GM12801 (cell line): ENCODE measurements around the gene MTURN.

Experiments
- TF ChIP-seq, protein P1 (sequence below): IDR thresholded peaks from one replicate; pipeline ENCODE4 v1.5.1; 2011; ENCODE audit warnings: control low read depth; ENCODE audit not compliant: insufficient read length; ENCODE audit errors: extremely low read depth

Gene MTURN

DNA sequence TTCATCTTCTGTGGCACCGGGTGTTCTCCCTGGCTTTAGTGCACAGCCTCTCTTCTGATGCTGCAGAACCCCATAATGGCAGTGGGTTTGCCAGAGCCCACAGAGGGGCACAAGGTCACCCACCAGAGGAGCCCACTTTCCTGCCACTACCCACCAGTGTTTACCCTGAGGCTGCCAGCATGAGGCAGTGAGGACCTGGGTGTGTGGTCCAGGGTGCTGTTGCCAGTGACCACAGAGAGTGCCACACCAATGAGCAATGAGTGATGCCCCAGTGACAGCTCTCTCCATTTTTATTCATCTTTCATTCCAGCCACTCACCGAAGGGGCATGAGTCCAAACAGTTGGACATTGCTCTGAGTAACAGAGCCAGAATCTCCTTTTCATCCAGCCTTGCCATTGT, 34.8 kb downstream of the MTURN start:
- TF ChIP-seq, protein P1, sequence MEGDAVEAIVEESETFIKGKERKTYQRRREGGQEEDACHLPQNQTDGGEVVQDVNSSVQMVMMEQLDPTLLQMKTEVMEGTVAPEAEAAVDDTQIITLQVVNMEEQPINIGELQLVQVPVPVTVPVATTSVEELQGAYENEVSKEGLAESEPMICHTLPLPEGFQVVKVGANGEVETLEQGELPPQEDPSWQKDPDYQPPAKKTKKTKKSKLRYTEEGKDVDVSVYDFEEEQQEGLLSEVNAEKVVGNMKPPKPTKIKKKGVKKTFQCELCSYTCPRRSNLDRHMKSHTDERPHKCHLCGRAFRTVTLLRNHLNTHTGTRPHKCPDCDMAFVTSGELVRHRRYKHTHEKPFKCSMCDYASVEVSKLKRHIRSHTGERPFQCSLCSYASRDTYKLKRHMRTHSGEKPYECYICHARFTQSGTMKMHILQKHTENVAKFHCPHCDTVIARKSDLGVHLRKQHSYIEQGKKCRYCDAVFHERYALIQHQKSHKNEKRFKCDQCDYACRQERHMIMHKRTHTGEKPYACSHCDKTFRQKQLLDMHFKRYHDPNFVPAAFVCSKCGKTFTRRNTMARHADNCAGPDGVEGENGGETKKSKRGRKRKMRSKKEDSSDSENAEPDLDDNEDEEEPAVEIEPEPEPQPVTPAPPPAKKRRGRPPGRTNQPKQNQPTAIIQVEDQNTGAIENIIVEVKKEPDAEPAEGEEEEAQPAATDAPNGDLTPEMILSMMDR = no peak

DNA sequence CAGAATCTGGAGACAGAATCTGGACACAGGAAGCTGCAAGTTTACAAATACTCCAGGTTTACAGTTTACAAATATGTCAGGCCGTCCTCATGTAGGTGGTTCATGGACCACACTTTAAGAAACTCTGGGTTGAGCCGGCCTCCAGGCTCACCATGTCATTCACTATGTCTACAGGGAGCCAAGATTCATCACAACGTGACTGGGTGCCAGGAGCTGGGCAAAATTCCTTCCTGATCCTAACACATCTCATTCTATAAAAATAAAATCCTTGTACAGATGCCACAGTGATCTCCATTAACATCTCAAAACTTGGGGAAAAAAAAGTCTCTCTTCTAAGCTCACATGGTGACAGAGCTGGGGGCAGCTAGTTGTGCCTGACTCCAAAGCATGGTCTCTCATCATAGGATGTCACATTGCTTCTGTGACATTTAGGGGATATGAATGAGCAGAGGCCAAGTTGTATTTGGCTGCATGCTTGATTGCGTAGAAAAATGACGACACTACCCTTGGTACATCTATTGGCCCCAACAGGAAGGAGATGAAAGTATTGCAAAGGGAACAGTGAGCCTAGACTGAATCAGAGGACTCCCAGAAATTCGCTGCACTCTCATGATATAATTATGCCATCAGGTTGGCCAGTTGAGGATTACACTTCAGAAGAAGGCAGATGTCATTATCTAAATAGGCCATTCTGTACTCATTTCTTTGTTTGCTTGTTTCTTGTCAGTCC, 35.9 kb downstream of the MTURN start:
- TF ChIP-seq, protein P1 = no peak

DNA sequence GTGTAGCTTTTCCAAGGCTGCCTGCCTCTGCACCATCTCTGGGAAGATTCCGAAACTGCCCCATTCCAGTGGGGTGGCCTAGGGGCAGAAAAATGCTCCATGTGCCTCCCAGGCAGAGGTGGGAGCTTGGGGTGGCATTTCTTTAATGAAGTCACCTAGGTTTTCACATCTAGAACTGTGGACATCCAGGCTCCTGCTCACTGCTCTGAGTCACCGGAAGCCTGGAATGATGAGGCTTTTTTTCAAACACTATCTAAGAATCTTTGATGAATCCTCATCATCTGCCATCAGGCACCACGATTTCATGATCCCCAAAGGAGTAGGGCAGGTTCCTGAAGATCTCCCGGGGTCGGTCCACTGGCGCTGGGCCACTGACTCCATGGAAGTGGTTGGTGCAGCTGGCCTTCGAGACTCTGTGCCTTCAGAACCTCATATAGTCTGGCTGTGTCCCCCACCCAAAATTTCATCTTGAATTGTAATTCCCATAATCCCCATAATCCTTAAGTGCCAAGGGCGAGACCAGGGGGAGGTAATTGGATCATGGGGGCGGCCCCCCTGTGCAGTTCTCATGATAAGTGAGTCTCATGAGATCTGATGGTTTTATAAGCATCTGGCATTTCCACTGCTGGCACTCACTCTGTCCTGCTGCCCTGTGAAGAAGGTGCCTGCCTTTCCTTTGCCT, 37.1 kb downstream of the MTURN start:
- TF ChIP-seq, protein P1 = no peak

DNA sequence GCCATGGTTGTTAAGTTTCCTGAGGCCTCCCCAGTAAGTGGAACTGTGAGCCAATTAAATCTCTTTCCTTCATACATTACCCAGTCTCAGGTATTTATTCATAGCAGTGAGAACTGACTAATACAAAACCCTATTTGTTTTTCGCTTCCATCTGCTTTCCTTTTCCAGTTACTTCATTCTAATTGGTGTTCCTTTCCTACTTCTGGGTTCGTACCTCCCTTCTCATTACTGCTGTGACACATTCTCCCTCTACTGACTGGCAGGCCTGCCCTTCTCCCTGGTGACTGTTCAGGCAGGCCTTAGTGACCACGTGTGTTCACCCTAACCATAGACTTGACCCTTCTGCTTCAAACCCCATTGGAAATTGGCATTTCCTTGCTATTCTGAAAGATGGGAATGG, 37.7 kb downstream of the MTURN start:
- TF ChIP-seq, protein P1 = no peak

DNA sequence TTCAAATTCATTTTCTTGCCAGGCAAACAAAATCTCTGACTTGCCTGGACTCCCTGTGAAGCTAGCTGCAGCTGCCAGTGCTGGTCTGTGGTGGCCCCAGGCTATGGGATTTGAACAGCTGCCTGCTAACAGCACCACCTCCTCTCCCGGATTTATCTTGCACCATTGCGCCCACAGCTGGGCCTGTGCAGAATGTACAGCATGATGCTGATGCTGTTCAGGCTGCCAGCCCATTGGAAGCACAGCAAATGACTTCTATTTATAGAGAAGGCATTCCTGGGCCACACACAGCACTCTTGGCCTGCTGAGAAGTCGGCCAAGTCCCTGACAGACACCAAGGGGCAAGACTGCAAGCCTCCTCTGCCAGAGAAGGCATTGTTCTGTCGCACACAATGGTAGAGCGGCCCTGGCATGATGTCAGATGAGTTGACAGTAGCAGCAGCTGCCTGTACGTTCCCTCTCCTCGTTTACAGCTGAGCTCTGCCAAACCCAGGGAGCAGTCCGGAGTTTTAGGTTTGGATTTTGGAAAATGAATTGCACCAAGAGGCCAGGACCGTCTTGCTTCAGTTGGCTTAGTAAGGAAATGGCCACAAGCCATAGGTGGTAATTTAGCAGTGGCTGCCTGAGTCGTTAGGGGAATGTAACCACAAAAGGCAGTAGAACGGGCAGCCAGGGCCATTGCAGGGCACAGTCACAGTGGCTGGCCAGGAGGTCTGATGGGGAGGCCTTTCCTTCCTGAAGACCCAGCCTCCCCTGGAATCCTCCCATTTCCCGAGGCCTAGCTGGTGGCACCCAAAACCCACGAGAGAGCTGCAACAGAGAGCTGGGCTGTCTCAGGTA, 38.5 kb downstream of the MTURN start:
- TF ChIP-seq, protein P1 = no peak

DNA sequence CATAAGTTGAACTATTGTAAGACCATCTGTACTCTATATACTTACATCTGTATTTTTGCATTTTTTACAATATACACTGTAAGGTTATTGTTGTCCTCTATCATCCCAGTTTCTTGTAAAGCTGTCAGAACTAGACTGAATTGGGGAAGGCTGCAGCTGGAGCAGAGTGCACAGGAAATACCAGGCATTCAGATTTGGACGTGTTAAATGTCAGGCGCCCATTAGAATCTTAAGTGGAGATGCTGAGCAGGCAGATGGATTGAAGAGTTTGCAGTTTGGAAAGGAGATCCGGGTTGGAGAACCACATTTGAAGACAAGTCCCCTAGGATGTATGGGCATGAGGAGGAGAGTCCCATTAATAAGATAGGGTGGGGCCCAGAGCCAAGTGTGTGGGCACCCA, 40.4 kb downstream of the MTURN start:
- TF ChIP-seq, protein P1 = no peak

DNA sequence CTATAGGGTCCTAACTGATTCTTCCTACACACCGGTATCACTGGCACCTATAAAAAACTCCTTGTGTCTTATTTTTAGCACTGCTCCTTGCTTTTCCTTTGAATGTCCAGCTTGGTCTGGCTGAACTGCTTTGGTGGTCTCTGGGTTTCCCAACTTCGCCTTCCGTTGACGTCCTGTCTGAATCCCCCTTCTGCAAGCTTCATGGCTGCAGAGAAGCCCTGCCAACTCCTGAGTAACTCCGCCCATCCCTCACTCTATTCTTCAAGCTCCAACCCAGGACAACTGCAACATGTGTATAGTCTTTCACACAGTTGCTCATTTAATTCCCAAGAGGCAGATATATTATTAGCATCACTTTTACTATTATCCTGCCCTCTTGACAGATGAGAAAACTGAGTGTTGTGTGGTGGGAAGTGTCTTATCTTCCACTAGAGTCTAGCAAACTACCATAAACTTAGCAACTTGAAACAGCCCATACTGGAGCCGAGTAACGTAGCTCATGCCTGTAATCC, 40.9 kb downstream of the MTURN start:
- TF ChIP-seq, protein P1 = no peak
